ENCODE data around the gene CTRB1.

CTRB1 gene

GRCh38 chr16:75228143-75228976 is 9.6 kb downstream of the CTRB1 start:
- no peak overlapping the region for H3K4me3 ChIP-seq (ENCODE audit: low read length)
- no peak for TF ChIP-seq CTCF (conservative IDR thresholded peaks at IDR 0.05; ENCODE audit: low read depth, low read length)
- no peak for DNase-seq (ENCODE audit: low read depth)

- no peak overlapping the region for H3K4me3 ChIP-seq (ENCODE audit: low read length)
- TF ChIP-seq CTCF (conservative IDR thresholded peaks at IDR 0.05; ENCODE audit: low read depth, low read length): no peak
- no peak for DNase-seq (ENCODE audit: low read depth)
Measured at GRCh38 chr16:75229172-75230031, 10.6 kb downstream of the CTRB1 start.

GRCh38 chr16:75230471-75231110 is 11.8 kb downstream of the CTRB1 start:
- TF ChIP-seq CTCF (conservative IDR thresholded peaks at IDR 0.05; ENCODE audit: low read depth, low read length): no peak
- H3K4me3 ChIP-seq (ENCODE audit: low read length): no peak overlapping the region
- DNase-seq (ENCODE audit: low read depth): no peak

GRCh38 chr16:75231570-75231969 is 12.8 kb downstream of the CTRB1 start:
- no peak for TF ChIP-seq CTCF (conservative IDR thresholded peaks at IDR 0.05; ENCODE audit: low read depth, low read length)
- DNase-seq (ENCODE audit: low read depth): no peak
- no peak overlapping the region for H3K4me3 ChIP-seq (ENCODE audit: low read length)

- H3K4me3 ChIP-seq (ENCODE audit: low read length): no peak overlapping the region
- DNase-seq (ENCODE audit: low read depth): no peak
- TF ChIP-seq CTCF (conservative IDR thresholded peaks at IDR 0.05; ENCODE audit: low read depth, low read length): no peak
Measured at GRCh38 chr16:75233611-75233938, 14.8 kb downstream of the CTRB1 start.

- no peak for TF ChIP-seq CTCF (conservative IDR thresholded peaks at IDR 0.05; ENCODE audit: low read depth, low read length)
- H3K4me3 ChIP-seq (ENCODE audit: low read length): no peak overlapping the region
- DNase-seq (ENCODE audit: low read depth): no peak
Measured at GRCh38 chr16:75234856-75235696, 16.3 kb downstream of the CTRB1 start.

Measured in retinal pigment epithelial cell (primary cell).